ENCODE measurements around the gene GRIK3. TPM values are rescaled to one million over a fixed set of nuclear protein-coding genes. Genes with fewer than 3 reads are reported as not detected.

Gene GRIK3
- total RNA-seq, 2 donors from 2014 or later: 0.14 TPM

DNA sequence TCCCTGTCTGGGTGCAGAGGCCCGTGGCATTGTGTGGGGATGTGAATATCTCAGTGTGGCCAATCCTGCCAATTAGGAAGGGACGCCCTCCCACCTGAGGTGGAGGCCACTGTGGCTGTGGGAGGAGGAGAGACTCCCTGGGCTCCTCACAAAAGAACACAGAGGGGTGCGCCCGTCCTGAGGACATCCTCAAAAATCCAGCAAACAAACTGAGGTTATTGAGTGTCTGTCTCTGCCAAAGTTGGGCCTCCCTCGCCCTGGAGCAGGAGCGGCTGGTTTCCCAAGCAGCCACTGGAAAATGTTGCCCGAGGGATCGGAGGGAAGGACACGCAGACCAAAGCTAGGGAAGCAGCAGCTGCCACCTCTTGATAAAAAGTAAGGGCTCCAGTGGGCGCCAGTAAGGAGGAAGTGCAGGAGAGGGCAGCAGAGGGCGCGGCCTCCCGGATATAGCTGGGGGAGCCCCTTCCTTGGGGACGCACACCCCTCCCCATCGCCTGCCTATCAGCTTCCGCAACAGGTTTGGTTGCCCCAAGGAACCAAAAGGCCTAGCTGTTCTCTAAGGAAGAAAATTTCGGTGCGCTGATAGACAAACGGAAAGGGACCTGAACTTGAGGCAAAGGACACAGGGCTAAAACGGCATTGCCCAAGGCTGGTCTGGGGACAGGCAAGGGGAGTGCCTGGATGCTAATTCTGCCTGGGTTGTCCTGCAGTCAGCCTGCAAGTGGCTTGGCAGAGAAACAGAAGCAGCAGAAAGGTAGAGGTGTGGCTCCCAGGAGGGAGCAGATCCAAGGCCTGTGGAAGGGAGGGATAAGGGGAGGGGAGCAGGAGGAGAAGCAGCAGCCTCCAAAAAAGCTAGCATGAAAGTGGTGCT lies 1.7 kb upstream of the GRIK3 start:
- Histone ChIP-seq H3K27me3 (replicated peaks; ENCODE audit: insufficient read depth) (peaks cover 11% of the 10 kb centered on the region), H3K4me1 (ENCODE audit: control insufficient read depth in 1 of 2, low read depth in 2 of 2) (peaks cover 0 to 13% of the 10 kb centered on the region in 2 donors), H3K36me3 (no peaks in the 10 kb centered on the region), H3K4me3 (no peak overlapping the region), H3K9me3 (no peaks in the 10 kb centered on the region), H3K27ac (no peak overlapping the region)
- DNase-seq (ENCODE audit: low spot score) (no peak), ATAC-seq (ENCODE audit: insufficient number of reproducible peaks, low FRiP score, low read depth) (no peak)
- TF ChIP-seq, protein P1, sequence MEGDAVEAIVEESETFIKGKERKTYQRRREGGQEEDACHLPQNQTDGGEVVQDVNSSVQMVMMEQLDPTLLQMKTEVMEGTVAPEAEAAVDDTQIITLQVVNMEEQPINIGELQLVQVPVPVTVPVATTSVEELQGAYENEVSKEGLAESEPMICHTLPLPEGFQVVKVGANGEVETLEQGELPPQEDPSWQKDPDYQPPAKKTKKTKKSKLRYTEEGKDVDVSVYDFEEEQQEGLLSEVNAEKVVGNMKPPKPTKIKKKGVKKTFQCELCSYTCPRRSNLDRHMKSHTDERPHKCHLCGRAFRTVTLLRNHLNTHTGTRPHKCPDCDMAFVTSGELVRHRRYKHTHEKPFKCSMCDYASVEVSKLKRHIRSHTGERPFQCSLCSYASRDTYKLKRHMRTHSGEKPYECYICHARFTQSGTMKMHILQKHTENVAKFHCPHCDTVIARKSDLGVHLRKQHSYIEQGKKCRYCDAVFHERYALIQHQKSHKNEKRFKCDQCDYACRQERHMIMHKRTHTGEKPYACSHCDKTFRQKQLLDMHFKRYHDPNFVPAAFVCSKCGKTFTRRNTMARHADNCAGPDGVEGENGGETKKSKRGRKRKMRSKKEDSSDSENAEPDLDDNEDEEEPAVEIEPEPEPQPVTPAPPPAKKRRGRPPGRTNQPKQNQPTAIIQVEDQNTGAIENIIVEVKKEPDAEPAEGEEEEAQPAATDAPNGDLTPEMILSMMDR (IDR thresholded peaks at IDR 0.05): no peak

DNA sequence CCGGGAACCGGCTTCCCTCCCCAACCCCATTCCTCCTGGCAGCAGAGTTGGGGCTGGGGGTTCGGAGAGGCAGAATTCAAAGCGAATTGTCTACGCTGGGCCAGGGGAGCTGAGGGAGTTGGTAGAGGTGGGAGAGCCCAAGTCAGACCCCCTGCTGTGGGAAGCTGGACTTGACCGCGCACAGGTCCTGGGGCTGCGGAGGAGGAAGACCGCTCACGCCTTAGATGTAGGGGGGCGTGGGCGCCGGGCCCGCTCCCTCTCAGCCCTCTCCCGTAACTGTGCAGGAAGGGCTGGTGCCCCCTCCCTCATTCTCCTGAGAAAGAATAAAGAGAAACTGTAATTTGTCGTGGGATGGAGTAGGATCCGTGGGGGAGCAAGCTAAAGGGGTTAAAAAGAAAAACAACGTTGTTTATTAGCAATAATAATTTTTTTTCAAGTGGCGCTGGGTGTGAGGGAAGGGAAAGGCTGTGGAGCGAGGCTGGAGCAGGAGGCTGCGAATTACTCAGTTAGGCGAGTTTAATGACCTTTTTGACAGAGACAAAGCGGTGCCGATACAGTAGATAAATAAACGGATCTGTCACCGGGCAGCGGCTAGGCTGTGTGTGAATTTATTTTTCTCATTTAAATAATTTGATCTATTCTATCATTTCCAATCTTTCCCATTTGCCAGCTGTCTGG lies 838 bp upstream of the GRIK3 start:
- no peak overlapping the region for H3K4me3 ChIP-seq
- H3K36me3 ChIP-seq: no peaks in the 10 kb centered on the region
- no peak overlapping the region for H3K27ac ChIP-seq
- H3K27me3 ChIP-seq (replicated peaks; ENCODE audit: insufficient read depth): peaks cover 11% of the 10 kb centered on the region
- DNase-seq (ENCODE audit: low spot score): no peak
- TF ChIP-seq, protein P1 (IDR thresholded peaks at IDR 0.05): no peak
- no peaks in the 10 kb centered on the region for H3K9me3 ChIP-seq
- no peak for ATAC-seq (ENCODE audit: insufficient number of reproducible peaks, low FRiP score, low read depth)
- H3K4me1 ChIP-seq (ENCODE audit: control insufficient read depth in 1 of 2, low read depth in 2 of 2): peaks cover 0 to 13% of the 10 kb centered on the region in 2 donors

DNA sequence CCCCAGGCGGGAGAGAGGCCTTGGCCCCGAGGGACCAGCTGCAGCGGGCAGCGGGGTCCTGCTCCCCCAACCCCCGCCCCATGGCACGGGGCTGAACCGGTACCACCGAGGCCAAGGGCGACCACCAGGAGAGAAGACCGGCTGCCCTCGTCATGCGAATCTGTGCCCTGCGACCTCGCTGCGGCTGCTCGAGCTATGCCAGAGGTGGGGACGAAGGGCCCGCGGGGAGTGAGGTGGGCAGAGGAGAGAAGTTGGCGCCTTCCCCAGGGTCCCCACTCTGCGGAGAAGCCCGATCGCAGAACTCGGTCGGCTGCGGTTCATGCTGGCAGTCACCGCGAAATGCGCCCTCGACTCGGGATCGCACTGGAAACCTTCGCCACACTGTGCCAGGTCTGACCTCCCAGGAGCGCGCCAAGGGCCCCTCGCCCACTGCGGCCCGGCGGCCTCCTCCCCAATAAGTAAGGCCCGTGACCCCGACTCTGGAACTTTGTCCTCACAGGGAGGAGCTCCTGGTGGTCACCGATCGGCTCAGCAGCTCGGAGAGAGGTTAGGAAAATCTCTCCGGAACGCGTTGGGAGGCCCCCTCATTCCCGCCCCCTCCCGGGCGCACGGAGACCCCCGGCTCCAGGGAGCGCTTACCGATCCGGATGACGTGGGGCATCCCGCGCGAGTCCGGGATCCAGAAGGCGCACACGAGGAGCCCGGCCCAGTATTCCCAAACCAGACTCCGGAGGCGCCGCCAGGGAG lies 787 bp downstream of the GRIK3 start:
- ATAC-seq (ENCODE audit: insufficient number of reproducible peaks, low FRiP score, low read depth): no peak
- H3K36me3 ChIP-seq: no peaks in the 10 kb centered on the region
- DNase-seq (ENCODE audit: low spot score): no peak
- H3K9me3 ChIP-seq: no peaks in the 10 kb centered on the region
- no peak overlapping the region for H3K27ac ChIP-seq
- H3K27me3 ChIP-seq (replicated peaks; ENCODE audit: insufficient read depth): peaks cover 11% of the 10 kb centered on the region
- peaks cover 0 to 13% of the 10 kb centered on the region in 2 donors for H3K4me1 ChIP-seq (ENCODE audit: control insufficient read depth in 1 of 2, low read depth in 2 of 2)
- H3K4me3 ChIP-seq: no peak overlapping the region
- TF ChIP-seq, protein P1 (IDR thresholded peaks at IDR 0.05): no peak

DNA sequence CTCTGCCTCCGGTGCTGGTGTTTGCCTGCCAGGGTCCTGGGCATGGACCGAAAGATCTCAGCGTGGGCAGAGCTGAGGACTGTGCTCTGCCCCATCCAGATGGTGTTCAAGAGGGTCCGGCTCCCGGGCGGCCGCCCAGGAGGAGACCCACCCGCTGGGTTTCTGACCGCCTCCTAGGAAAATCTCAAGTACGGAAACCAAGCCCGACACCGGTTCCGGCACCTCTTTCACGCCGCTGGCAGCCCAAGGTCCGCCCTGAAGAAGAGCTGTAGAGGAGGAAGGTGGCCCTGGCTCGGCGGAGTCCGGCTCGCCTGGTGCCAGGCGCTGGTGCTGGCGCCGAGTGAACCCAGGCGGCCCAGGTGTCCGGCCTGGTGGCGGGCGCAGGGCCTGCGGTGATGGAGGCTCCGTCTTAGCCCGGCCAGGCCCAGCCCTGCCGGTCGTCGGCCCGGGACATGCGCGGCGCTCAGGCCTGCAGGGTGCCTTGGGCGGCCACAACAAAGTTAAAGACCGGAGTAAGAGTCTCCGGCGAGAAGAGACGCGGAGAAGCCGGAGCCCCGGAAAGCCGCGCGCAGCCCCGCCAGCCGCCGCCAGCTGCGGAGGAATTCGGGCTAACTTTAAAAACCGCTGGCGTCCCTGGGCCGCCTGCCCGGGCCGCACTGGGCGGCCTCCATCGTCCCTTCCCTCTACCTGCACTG lies 1.5 kb downstream of the GRIK3 start:
- Histone ChIP-seq H3K36me3 (no peaks in the 10 kb centered on the region), H3K27ac (no peak overlapping the region), H3K4me1 (ENCODE audit: control insufficient read depth in 1 of 2, low read depth in 2 of 2) (peaks cover 0 to 13% of the 10 kb centered on the region in 2 donors), H3K27me3 (replicated peaks; ENCODE audit: insufficient read depth) (peaks cover 11% of the 10 kb centered on the region), H3K9me3 (no peaks in the 10 kb centered on the region), H3K4me3 (no peak overlapping the region)
- TF ChIP-seq, protein P1 (IDR thresholded peaks at IDR 0.05): no peak
- ATAC-seq (ENCODE audit: insufficient number of reproducible peaks, low FRiP score, low read depth) (no peak), DNase-seq (ENCODE audit: low spot score) (no peak)

Data from thoracic aorta (tissue), 2 donors.